H1 (cell line): ENCODE measurements around the gene CFAP141. TPM values are rescaled to one million over a fixed set of nuclear protein-coding genes. Genes with fewer than 3 reads are reported as not detected.

Source experiments
- CTCF ChIA-PET: fragments of 300-600 bp; sonication (Branson Sonifier 250); formaldehyde crosslinking; loops from one replicate; lab custom pipeline; 2021; ENCODE audit not compliant: partially characterized antibody; lab: Charles Lee
- POLR2A ChIA-PET: fragments of 300-600 bp; sonication (Branson Sonifier 250); formaldehyde crosslinking; loops from one replicate; lab custom pipeline; 2021; ENCODE audit warnings: inconsistent platforms; ENCODE audit not compliant: partially characterized antibody; lab: Charles Lee
- DNase-seq, 2 experiments: peaks; one replicate each; pipeline versions ENCODE4 v3.0.0 to v3.0.0-alpha.2; 2010 to 2022; ENCODE audit warnings: low spot score in 2 of 2, low read depth in 1 of 2, mixed read lengths in 1 of 2
- FAIRE-seq: peaks from 2 replicates; lab custom pipeline; 2011; peaks lifted over from hg19 to GRCh38; lab: Jason Lieb, UNC
- H2AFZ ChIP-seq: 2 replicates; pipeline ENCODE4 v1.8.1; 2012; ENCODE audit warnings: low read length, inconsistent platforms
- H2AK5ac ChIP-seq: 2 replicates; pipeline ENCODE4 v1.6.1; 2013; ENCODE audit warnings: low read depth, low read length
- H2BK120ac ChIP-seq: replicated peaks from 2 replicates; pipeline ENCODE3; 2013; ENCODE audit warnings: low read depth, low read length, inconsistent platforms
- H2BK12ac ChIP-seq: 2 replicates; pipeline ENCODE4 v1.6.1; 2013; ENCODE audit warnings: low read depth, low read length
- H2BK15ac ChIP-seq: 2 replicates; pipeline ENCODE4 v1.6.1; 2013; ENCODE audit warnings: low read length
- H2BK20ac ChIP-seq: 2 replicates; pipeline ENCODE4 v1.6.1; 2013; ENCODE audit warnings: low read length
- H2BK5ac ChIP-seq: 2 replicates; pipeline ENCODE4 v1.6.1; 2013; ENCODE audit warnings: low read depth, low read length
- H3K14ac ChIP-seq: 2 replicates; pipeline ENCODE4 v1.6.1; 2013; ENCODE audit warnings: inconsistent platforms; ENCODE audit not compliant: insufficient read length
- H3K18ac ChIP-seq: 2 replicates; pipeline ENCODE4 v1.6.1; 2013; ENCODE audit warnings: low read length; ENCODE audit errors: extremely low read depth
- H3K23ac ChIP-seq: 2 replicates; pipeline ENCODE4 v1.6.1; 2013; ENCODE audit warnings: inconsistent platforms; ENCODE audit not compliant: insufficient read length
- H3K23me2 ChIP-seq: 2 replicates; pipeline ENCODE4 v1.6.1; 2013; ENCODE audit warnings: low read depth, low read length
- H3K27ac ChIP-seq: 2 replicates; pipeline ENCODE4 v1.6.1; 2011; ENCODE audit warnings: low read depth, low read length, inconsistent platforms
- H3K27me3 ChIP-seq, 4 experiments: replicated peaks in 1 of 4; 1 replicate in 1 of 4; 2 replicates in 3 of 4; pipeline versions ENCODE4 v1.6.1 to v1.8.1; 2011 to 2013; ENCODE audit warnings: low read length in 3 of 4, mild to moderate bottlenecking in 3 of 4, inconsistent platforms in 2 of 4, mixed read lengths in 2 of 4, moderate library complexity in 1 of 4; ENCODE audit not compliant: control insufficient read depth in 3 of 4, insufficient read depth in 3 of 4; ENCODE audit errors: extremely low read depth in 1 of 4
- H3K36me3 ChIP-seq, 4 experiments: 2 replicates each; pipeline versions ENCODE4 v1.6.1 to v1.8.1; 2011 to 2013; ENCODE audit warnings: mild to moderate bottlenecking in 4 of 4, low read length in 3 of 4, moderate library complexity in 2 of 4, control low read depth in 1 of 4, inconsistent platforms in 1 of 4; ENCODE audit not compliant: insufficient read depth in 4 of 4, control insufficient read depth in 2 of 4
- H3K4ac ChIP-seq: replicated peaks from 2 replicates; pipeline ENCODE3; 2013; ENCODE audit warnings: low read length, low read depth, mixed read lengths, inconsistent platforms; ENCODE audit not compliant: insufficient read length
- H3K4me1 ChIP-seq, 4 experiments: replicated peaks in 1 of 4; 1 replicate in 1 of 4; 2 replicates in 3 of 4; pipeline versions ENCODE4 v1.6.1 to v1.8.1; 2011 to 2013; ENCODE audit warnings: low read length in 3 of 4, inconsistent platforms in 2 of 4, mixed read lengths in 1 of 4; ENCODE audit not compliant: insufficient read depth in 4 of 4, control insufficient read depth in 3 of 4
- H3K4me2 ChIP-seq, 2 experiments: 2 replicates each; pipeline versions ENCODE4 v1.6.1 to v1.8.1; 2011 to 2013; ENCODE audit warnings: low read depth in 2 of 2, low read length in 2 of 2, control low read depth in 1 of 2, inconsistent platforms in 1 of 2, mild to moderate bottlenecking in 1 of 2; ENCODE audit not compliant: insufficient read depth in 1 of 2
- H3K4me3 ChIP-seq, 4 experiments: fragments of 200-600, 300-600 bp in 1 of 4; sonication (generic), shearing (Covaris generic), sonication (Bioruptor Twin) in 1 of 4; 2 replicates each; pipeline versions ENCODE4 v1.5.1 to v1.8.1; 2011 to 2016; ENCODE audit warnings: low read length in 4 of 4, low read depth in 3 of 4, control low read depth in 2 of 4, inconsistent platforms in 2 of 4, mild to moderate bottlenecking in 2 of 4, mixed read lengths in 1 of 4, moderate library complexity in 1 of 4; ENCODE audit not compliant: insufficient read depth in 2 of 4; ENCODE audit errors: extremely low read depth in 1 of 4
- H3K56ac ChIP-seq: replicated peaks from 2 replicates; pipeline ENCODE3; 2013; ENCODE audit warnings: low read depth, mild to moderate bottlenecking, mixed read lengths, low read length, inconsistent platforms; ENCODE audit not compliant: insufficient read length
- H3K79me1 ChIP-seq: 2 replicates; pipeline ENCODE4 v1.6.1; 2013; ENCODE audit warnings: low read depth, low read length, control low read depth
- H3K79me2 ChIP-seq, 2 experiments: 2 replicates each; pipeline versions ENCODE4 v1.6.1 to v1.8.1; 2012 to 2013; ENCODE audit warnings: low read length in 2 of 2, mild to moderate bottlenecking in 2 of 2, inconsistent platforms in 1 of 2; ENCODE audit not compliant: insufficient read depth in 2 of 2, control insufficient read depth in 1 of 2
- H3K9ac ChIP-seq, 4 experiments: replicated peaks in 1 of 4; 1 replicate in 1 of 4; 2 replicates in 3 of 4; pipeline versions ENCODE4 v1.6.1 to v1.8.1; 2011 to 2013; ENCODE audit warnings: low read depth in 3 of 4, low read length in 3 of 4, control low read depth in 2 of 4, mild to moderate bottlenecking in 2 of 4, moderate library complexity in 2 of 4, inconsistent platforms in 1 of 4; ENCODE audit errors: extremely low read depth in 1 of 4
- H3K9me3 ChIP-seq, 2 experiments: 2 replicates each; pipeline versions ENCODE4 v1.6.1 to v1.8.1; 2012 to 2013; ENCODE audit warnings: mild to moderate bottlenecking in 2 of 2, moderate library complexity in 2 of 2, control low read depth in 1 of 2, inconsistent platforms in 1 of 2, low read depth in 1 of 2, low read length in 1 of 2, mixed read lengths in 1 of 2; ENCODE audit not compliant: insufficient read depth in 2 of 2
- H4K20me1 ChIP-seq, 2 experiments: replicated peaks in 1 of 2; 2 replicates each; pipeline versions ENCODE3 to v1.8.1; 2011 to 2013; ENCODE audit warnings: inconsistent platforms in 2 of 2, low read length in 2 of 2, mild to moderate bottlenecking in 1 of 2; ENCODE audit not compliant: insufficient read depth in 2 of 2, control insufficient read depth in 1 of 2
- H4K5ac ChIP-seq: 2 replicates; pipeline ENCODE4 v1.6.1; 2013; ENCODE audit warnings: low read length, low read depth, mixed read lengths, inconsistent platforms; ENCODE audit not compliant: insufficient read length
- H4K8ac ChIP-seq: 2 replicates; pipeline ENCODE4 v1.8.0; 2013; ENCODE audit warnings: mild to moderate bottlenecking, moderate library complexity, low read length, inconsistent platforms; ENCODE audit not compliant: insufficient read depth; ENCODE audit errors: extremely low read depth
- H4K91ac ChIP-seq: replicated peaks from 2 replicates; pipeline ENCODE3; 2013; ENCODE audit warnings: low read length, mixed read lengths, inconsistent platforms; ENCODE audit not compliant: insufficient read length
- EGR1 ChIP-seq: IDR thresholded peaks from 2 replicates; pipeline ENCODE4 v1.6.1; 2011; ENCODE audit warnings: low read depth, low read length, borderline replicate concordance
- KDM4A ChIP-seq: IDR thresholded peaks from one replicate; pipeline ENCODE4 v1.7.1; 2012; ENCODE audit warnings: low read depth, mild to moderate bottlenecking, moderate library complexity, low read length, inconsistent platforms; ENCODE audit not compliant: severe bottlenecking
- NRF1 ChIP-seq: IDR thresholded peaks from 2 replicates; pipeline ENCODE4 v1.6.1; 2011; ENCODE audit warnings: mild to moderate bottlenecking, low read depth, low read length, improper control_type of control experiment
- SIRT6 ChIP-seq: IDR thresholded peaks from one replicate; pipeline ENCODE4 v1.7.1; 2012; ENCODE audit warnings: low read length, inconsistent platforms
- SUZ12 ChIP-seq: fragments of 200-600 bp; sonication (generic); IDR thresholded peaks from 2 replicates; pipeline ENCODE4 v1.6.1; 2012; ENCODE audit warnings: mild to moderate bottlenecking, inconsistent platforms, low read length, moderate library complexity, mixed read lengths
- TCF12 ChIP-seq: IDR thresholded peaks from 2 replicates; pipeline ENCODE4 v1.6.1; 2011; ENCODE audit warnings: low read depth, mild to moderate bottlenecking, low read length
- ZNF274 ChIP-seq: IDR thresholded peaks from 2 replicates; pipeline ENCODE4 v1.7.0; 2012; ENCODE audit warnings: low read length, borderline replicate concordance; ENCODE audit errors: extremely low read depth
- WGBS, 2 experiments: shearing (Covaris generic) in 1 of 2; methylation state at CpG; one replicate each; pipeline versions ENCODE4 v1.1.6 to v1.1.7; 2013 to 2015; ENCODE audit warnings: low lambda C conversion rate in 2 of 2, mixed read lengths in 2 of 2, inconsistent platforms in 1 of 2, low coverage in 1 of 2, missing lambda C conversion rate in 1 of 2; ENCODE audit not compliant: insufficient replicate concordance in 2 of 2, insufficient coverage in 1 of 2, insufficient read length in 1 of 2; ENCODE audit errors: extremely low coverage in 1 of 2, missing lambda C conversion rate in 1 of 2; 5-methylcytosine and 5-hydroxymethylcytosine counted together
- polyA plus RNA-seq, 7 experiments: library from polyadenylated mRNA; depleted of rRNA in 3 of 7; stranded (reverse) in 5 of 7; unstranded in 2 of 7; fragments of >200 nt in 5 of 7; fragments of 200-250 nt in 2 of 7; gene quantifications; 1 replicate in 5 of 7; 2 replicates in 1 of 7; 4 replicates in 1 of 7; pipeline versions ENCODE4 v1.2.1 to v1.2.3, GENCODE V29; 2011 to 2013; ENCODE audit warnings: missing spikeins in 2 of 7, mixed read lengths in 2 of 7
- total RNA-seq: library from RNA; stranded (reverse); fragmentation: NEBNext Ultra II Directional; extraction: Animal tissue kit (Norgen Biotek cat#: 25700); gene quantifications from 2 replicates; pipeline ENCODE4 v1.2.1, GENCODE V29; 2021

The CFAP141 gene
- total and polyA plus RNA-seq, 2 of the 8 experiments (the other 6 are each of a cell fraction or from before 2014, with no cell fraction given) = not detected

- H3K23me2 ChIP-seq = no peaks in the 10 kb centered on the region
- H2BK20ac ChIP-seq = no peak overlapping the region
- CTCF ChIA-PET = interaction anchor here (0.8 kb wide), 1 partner anchor 14 kb away, joined by 4 read pairs; no protein-coding TSS in a partner anchor
- no peak overlapping the region for H2AFZ ChIP-seq
- H3K4me3 ChIP-seq = no peak overlapping the region
- no peak overlapping the region for H2AK5ac ChIP-seq
- no peak overlapping the region for H4K91ac ChIP-seq
- H2BK120ac ChIP-seq = no peak overlapping the region
- H3K79me2 ChIP-seq = peaks cover under 1 to 25% of the 10 kb centered on the region in 2 experiments; a peak in 3 of 4 replicates
- no peak overlapping the region for H3K9ac ChIP-seq
- no peaks in the 10 kb centered on the region for H3K9me3 ChIP-seq
- H2BK5ac ChIP-seq = no peak overlapping the region
- 100% methylated on average over 1 of the region's 1 CpG; no CpG with 5 or more reads in 1 of the 2 experiments for WGBS, 2 experiments
- H4K20me1 ChIP-seq = no peaks in the 10 kb centered on the region
- no peak overlapping the region for H4K8ac ChIP-seq
- H3K23ac ChIP-seq = no peak overlapping the region
- no peak overlapping the region for H3K14ac ChIP-seq
- H4K5ac ChIP-seq = no peak overlapping the region
- DNase-seq (no peak), FAIRE-seq (no peak)
- no peak overlapping the region for H2BK15ac ChIP-seq
- no peak overlapping the region for H3K4ac ChIP-seq
- no peaks in the 10 kb centered on the region for H3K27me3 ChIP-seq
- H3K18ac ChIP-seq = no peak overlapping the region
- no peak for TF ChIP-seq EGR1
- TF ChIP-seq KDM4A = no peak
- TF ChIP-seq ZNF274 = no peak
- no peak for TF ChIP-seq TCF12
- no peak for TF ChIP-seq SUZ12
- TF ChIP-seq NRF1 = no peak
- TF ChIP-seq SIRT6 = no peak
- POLR2A ChIA-PET = interaction anchor here (1.5 to 8.6 kb wide), 5 partner anchors 9 to 35 kb away, joined by 4 to 99 read pairs (median 6); partner anchors contain the start of gene CFAP141
- H3K79me1 ChIP-seq = peaks cover 3% of the 10 kb centered on the region; the same call in 1 of the 2 replicates
- H3K4me1 ChIP-seq = no peaks in the 10 kb centered on the region
- no peak overlapping the region for H3K27ac ChIP-seq
- H3K56ac ChIP-seq = no peak overlapping the region
- H3K4me2 ChIP-seq = no peak overlapping the region
- no peak overlapping the region for H2BK12ac ChIP-seq
- H3K36me3 ChIP-seq = peaks cover 21 to 74% (median 48%) of the 10 kb centered on the region in 4 experiments
Measured at GRCh38 chr1:154213274-154213673, 7.1 kb upstream of the CFAP141 start.
